Neuronal stem cell (in vitro differentiated cells): ENCODE data around the gene SLC38A1.

Source experiments
- DNase-seq: peaks from one replicate; pipeline ENCODE4 v3.0.0-alpha.2; 2013; ENCODE audit warnings: low spot score
- H2AFZ ChIP-seq: one replicate; pipeline ENCODE4 v1.6.1; 2013; ENCODE audit warnings: mild to moderate bottlenecking, low read length, inconsistent platforms
- H2AK5ac ChIP-seq: 2 replicates; pipeline ENCODE4 v1.6.1; 2013; ENCODE audit warnings: low read depth, mild to moderate bottlenecking, inconsistent platforms, low read length, moderate library complexity, mixed read lengths
- H2BK120ac ChIP-seq: 2 replicates; pipeline ENCODE4 v1.6.1; 2013; ENCODE audit warnings: low read depth, mild to moderate bottlenecking, inconsistent platforms, low read length, moderate library complexity, mixed read lengths
- H2BK12ac ChIP-seq: one replicate; pipeline ENCODE4 v1.6.1; 2013; ENCODE audit warnings: low read length, inconsistent platforms
- H2BK15ac ChIP-seq: 2 replicates; pipeline ENCODE4 v1.6.1; 2013; ENCODE audit warnings: mild to moderate bottlenecking, low read length, inconsistent platforms, mixed read lengths
- H2BK5ac ChIP-seq: one replicate; pipeline ENCODE4 v1.6.1; 2013; ENCODE audit warnings: inconsistent platforms, mild to moderate bottlenecking, low read length, moderate library complexity
- H3K14ac ChIP-seq: one replicate; pipeline ENCODE4 v1.6.1; 2013; ENCODE audit warnings: low read length, inconsistent platforms
- H3K18ac ChIP-seq: 2 replicates; pipeline ENCODE4 v1.6.1; 2013; ENCODE audit warnings: low read length, inconsistent platforms
- H3K23ac ChIP-seq: 2 replicates; pipeline ENCODE4 v1.6.1; 2013; ENCODE audit warnings: low read depth, mild to moderate bottlenecking, mixed read lengths, low read length, inconsistent platforms; ENCODE audit not compliant: poor library complexity
- H3K27ac ChIP-seq: replicated peaks from 3 replicates; pipeline ENCODE4 v1.5.1; 2013; ENCODE audit warnings: low read length, inconsistent platforms
- H3K27me3 ChIP-seq, 3 experiments: 2 replicates each; pipeline ENCODE4 v1.6.1; 2013; ENCODE audit warnings: low read length in 3 of 3, mild to moderate bottlenecking in 2 of 3, inconsistent platforms in 1 of 3, low read depth in 1 of 3, mixed read lengths in 1 of 3, moderate library complexity in 1 of 3; ENCODE audit not compliant: control insufficient read depth in 3 of 3, insufficient read depth in 3 of 3
- H3K36me3 ChIP-seq, 2 donors: replicated peaks in 1 of 2; 2 replicates each; pipeline ENCODE4 v1.6.1; 2013; ENCODE audit warnings: low read length in 2 of 2; ENCODE audit not compliant: control insufficient read depth in 2 of 2, insufficient read depth in 2 of 2
- H3K4ac ChIP-seq: 2 replicates; pipeline ENCODE4 v1.6.1; 2013; ENCODE audit warnings: inconsistent platforms, mild to moderate bottlenecking, low read length, moderate library complexity
- H3K4me1 ChIP-seq, 2 donors: 1 replicate in 1 of 2; 2 replicates in 1 of 2; pipeline ENCODE4 v1.6.1; 2013; ENCODE audit warnings: low read length in 2 of 2, low read depth in 1 of 2; ENCODE audit not compliant: control insufficient read depth in 2 of 2, insufficient read depth in 1 of 2
- H3K4me2 ChIP-seq: one replicate; pipeline ENCODE4 v1.6.1; 2013; ENCODE audit warnings: mild to moderate bottlenecking, low read length, inconsistent platforms; ENCODE audit not compliant: insufficient read depth, poor library complexity, severe bottlenecking
- H3K4me3 ChIP-seq, 2 donors: 2 replicates each; pipeline ENCODE4 v1.5.1; 2013; ENCODE audit warnings: low read length in 2 of 2, mild to moderate bottlenecking in 2 of 2, inconsistent platforms in 1 of 2, moderate library complexity in 1 of 2
- H3K79me1 ChIP-seq: one replicate; pipeline ENCODE4 v1.6.1; 2013; ENCODE audit warnings: low read depth, mild to moderate bottlenecking, inconsistent platforms, low read length, moderate library complexity
- H3K9ac ChIP-seq: one replicate; pipeline ENCODE4 v1.6.1; 2013; ENCODE audit warnings: mild to moderate bottlenecking, low read depth, low read length, inconsistent platforms; ENCODE audit not compliant: poor library complexity
- H3K9me3 ChIP-seq, 2 donors: replicated peaks in 1 of 2; 2 replicates each; pipeline versions ENCODE3 to v1.6.1; 2013; ENCODE audit warnings: low read length in 2 of 2, mild to moderate bottlenecking in 2 of 2, inconsistent platforms in 1 of 2, low read depth in 1 of 2, mixed read lengths in 1 of 2, moderate library complexity in 1 of 2; ENCODE audit not compliant: control insufficient read depth in 2 of 2, insufficient read depth in 1 of 2
- H4K8ac ChIP-seq: one replicate; pipeline ENCODE4 v1.6.1; 2013; ENCODE audit warnings: low read depth, mild to moderate bottlenecking, inconsistent platforms, low read length, moderate library complexity
- H4K91ac ChIP-seq: one replicate; pipeline ENCODE4 v1.6.1; 2013; ENCODE audit warnings: low read length, low read depth, mild to moderate bottlenecking, inconsistent platforms; ENCODE audit not compliant: poor library complexity
- WGBS, 2 donors: extraction: QIAGEN DNeasy Blood & Tissue Kit; methylation state at CpG; one replicate each; pipeline ENCODE4 v1.1.7; 2013; ENCODE audit warnings: missing lambda C conversion rate in 2 of 2, mixed read lengths in 1 of 2; ENCODE audit not compliant: insufficient read length in 2 of 2, insufficient replicate concordance in 1 of 2; ENCODE audit errors: extremely low coverage in 2 of 2; 5-methylcytosine and 5-hydroxymethylcytosine counted together

The SLC38A1 gene

GRCh38 chr12:46153268-46153872 is 115.5 kb downstream of the SLC38A1 start:
- WGBS, 2 donors = no CpG with 5 or more reads among the region's 2 CpGs
- Histone ChIP-seq H3K4ac (no peak overlapping the region), H3K79me1 (no peaks in the 10 kb centered on the region), H2BK15ac (no peak overlapping the region), H2BK5ac (no peak overlapping the region), H3K4me3 (no peak overlapping the region), H2AFZ (no peak overlapping the region), H3K18ac (no peak overlapping the region), H3K36me3 (no peaks in the 10 kb centered on the region), H3K27me3 (peaks cover 0 to 5% (median 0%) of the 10 kb centered on the region in 3 experiments), H3K14ac (no peak overlapping the region), H3K4me2 (no peak overlapping the region), H3K9ac (no peak overlapping the region), H3K4me1 (peaks cover 0 to 1% of the 10 kb centered on the region in 2 donors), H4K8ac (no peak overlapping the region), H2AK5ac (no peak overlapping the region), H2BK12ac (no peak overlapping the region), H4K91ac (no peak overlapping the region), H3K23ac (no peak overlapping the region), H2BK120ac (no peak overlapping the region), H3K9me3 (no peaks in the 10 kb centered on the region), H3K27ac (no peak overlapping the region)
- no peak for DNase-seq

- Histone ChIP-seq H3K9ac (no peak overlapping the region), H4K8ac (no peak overlapping the region), H3K36me3 (no peaks in the 10 kb centered on the region), H3K27ac (no peak overlapping the region), H3K4ac (no peak overlapping the region), H3K27me3 (peaks cover 0 to 5% (median 0%) of the 10 kb centered on the region in 3 experiments), H3K23ac (no peak overlapping the region), H2BK12ac (no peak overlapping the region), H2AK5ac (no peak overlapping the region), H3K14ac (no peak overlapping the region), H3K79me1 (no peaks in the 10 kb centered on the region), H2BK120ac (no peak overlapping the region), H3K4me3 (no peak overlapping the region), H2BK15ac (no peak overlapping the region), H3K9me3 (no peaks in the 10 kb centered on the region), H2AFZ (no peak overlapping the region), H3K18ac (no peak overlapping the region), H3K4me1 (peaks cover 0 to 1% of the 10 kb centered on the region in 2 donors), H2BK5ac (no peak overlapping the region), H3K4me2 (no peak overlapping the region), H4K91ac (no peak overlapping the region)
- DNase-seq = no peak
- WGBS, 2 donors = no CpG with 5 or more reads among the region's 1 CpG
These were observed 116.4 kb downstream of the SLC38A1 start for GRCh38 chr12:46152456-46152855.

- Histone ChIP-seq H3K9ac (no peak overlapping the region), H3K18ac (no peak overlapping the region), H3K27me3 (peaks cover 0 to 11% (median 0%) of the 10 kb centered on the region in 3 experiments), H3K14ac (no peak overlapping the region), H2BK15ac (no peak overlapping the region), H2AFZ (no peak overlapping the region), H4K8ac (no peak overlapping the region), H3K23ac (no peak overlapping the region), H3K36me3 (no peaks in the 10 kb centered on the region), H3K4ac (no peak overlapping the region), H2BK120ac (no peak overlapping the region), H2BK12ac (no peak overlapping the region), H2BK5ac (no peak overlapping the region), H3K4me2 (no peak overlapping the region), H3K4me3 (no peak overlapping the region), H3K79me1 (no peaks in the 10 kb centered on the region), H4K91ac (no peak overlapping the region), H3K9me3 (no peaks in the 10 kb centered on the region), H2AK5ac (no peak overlapping the region), H3K4me1 (peaks cover 0 to 1% of the 10 kb centered on the region in 2 donors), H3K27ac (no peak overlapping the region)
- no CpG with 5 or more reads among the region's 3 CpGs for WGBS, 2 donors
- DNase-seq = no peak
These were observed 118.1 kb downstream of the SLC38A1 start for GRCh38 chr12:46150735-46151134.

- no peak overlapping the region for H4K91ac ChIP-seq
- no peaks in the 10 kb centered on the region for H3K9me3 ChIP-seq
- no peak overlapping the region for H2AK5ac ChIP-seq
- H3K4me1 ChIP-seq = peaks cover 0 to 1% of the 10 kb centered on the region in 2 donors
- no peak overlapping the region for H3K23ac ChIP-seq
- H2BK15ac ChIP-seq = no peak overlapping the region
- H3K4me2 ChIP-seq = no peak overlapping the region
- no peak overlapping the region for H3K9ac ChIP-seq
- H2AFZ ChIP-seq = no peak overlapping the region
- H2BK12ac ChIP-seq = no peak overlapping the region
- H2BK5ac ChIP-seq = no peak overlapping the region
- H3K36me3 ChIP-seq = no peaks in the 10 kb centered on the region
- H3K18ac ChIP-seq = no peak overlapping the region
- no peak overlapping the region for H3K4ac ChIP-seq
- no peak overlapping the region for H4K8ac ChIP-seq
- no peak for DNase-seq
- H3K14ac ChIP-seq = no peak overlapping the region
- no peak overlapping the region for H3K4me3 ChIP-seq
- no peak overlapping the region for H2BK120ac ChIP-seq
- no peaks in the 10 kb centered on the region for H3K79me1 ChIP-seq
- peaks cover 0 to 13% (median 0%) of the 10 kb centered on the region in 3 experiments for H3K27me3 ChIP-seq
- no CpG with 5 or more reads among the region's 1 CpG for WGBS, 2 donors
- no peak overlapping the region for H3K27ac ChIP-seq
These were observed 118.9 kb downstream of the SLC38A1 start for GRCh38 chr12:46149905-46150304.
